Panc1 (cell line): ENCODE data around the gene BMP2K. TPM values are rescaled to one million over a fixed set of nuclear protein-coding genes. Genes with fewer than 3 reads are reported as not detected.
"Not testable (repeated sequence)": the region's sequence is repeated elsewhere in the genome, so short reads cannot be mapped to it uniquely, and the experiment has no call there.

Source experiments
- ATAC-seq: fragments of 200-7000 bp; cut with Tn5 transposase; 2 replicates; pipeline ENCODE4 v1.9.1; 2020; ENCODE audit warnings: mild to moderate bottlenecking, moderate library complexity
- BruUV-seq: library from RNA; stranded (reverse); fragments of 400-500 nt; replicated peaks from 2 replicates; lab custom pipeline; 2021; lab: Mats Ljungman, UMichigan
- CTCF ChIA-PET: fragments of 300-600 bp; sonication (Branson Sonifier 250); formaldehyde crosslinking; loops from one replicate; lab custom pipeline; 2022; ENCODE audit warnings: antibody characterized with exemption; lab: Charles Lee
- POLR2A ChIA-PET: fragments of 300-600 bp; sonication (Branson Sonifier 250); formaldehyde crosslinking; loops from one replicate; lab custom pipeline; 2022; ENCODE audit warnings: antibody characterized with exemption; lab: Charles Lee
- DNase-seq: peaks from one replicate; pipeline ENCODE4 v3.0.0-alpha.2; 2010; ENCODE audit warnings: low read depth, low spot score
- H3K27ac ChIP-seq: 2 replicates; pipeline ENCODE4 v1.5.1; 2011; ENCODE audit warnings: mild to moderate bottlenecking, low read length, inconsistent platforms
- H3K27me3 ChIP-seq: fragments of 200-500 bp; sonication (Bioruptor generic); 2 replicates; pipeline ENCODE4 v1.6.0; 2014; ENCODE audit warnings: low read length, inconsistent platforms; ENCODE audit not compliant: control insufficient read depth, insufficient read depth
- H3K36me3 ChIP-seq: fragments of 200-500 bp; sonication (Bioruptor generic); 2 replicates; pipeline ENCODE4 v1.5.1; 2014; ENCODE audit warnings: inconsistent platforms, mild to moderate bottlenecking, low read length, moderate library complexity; ENCODE audit not compliant: control insufficient read depth, insufficient read depth
- H3K4me1 ChIP-seq: 2 replicates; pipeline ENCODE4 v1.5.1; 2011; ENCODE audit warnings: inconsistent platforms, mild to moderate bottlenecking, low read length, moderate library complexity; ENCODE audit not compliant: control insufficient read depth, insufficient read depth
- H3K4me3 ChIP-seq, 2 experiments: 2 replicates each; pipeline ENCODE4 v1.5.1; 2011 to 2012; ENCODE audit warnings: low read depth in 2 of 2, low read length in 2 of 2, mild to moderate bottlenecking in 2 of 2, inconsistent platforms in 1 of 2, moderate library complexity in 1 of 2
- H3K9me3 ChIP-seq: fragments of 200-500 bp; sonication (Bioruptor generic); 2 replicates; pipeline ENCODE4 v1.5.1; 2014; ENCODE audit warnings: low read depth, mild to moderate bottlenecking, inconsistent platforms, low read length, moderate library complexity; ENCODE audit not compliant: control insufficient read depth, insufficient read depth
- POLR2AphosphoS5 ChIP-seq: IDR thresholded peaks from 2 replicates; pipeline ENCODE4 v1.6.1; 2012; ENCODE audit warnings: mild to moderate bottlenecking, low read depth, low read length, moderate library complexity
- SIN3A ChIP-seq: IDR thresholded peaks from 2 replicates; pipeline ENCODE4 v1.6.1; 2012; ENCODE audit warnings: low read depth, mild to moderate bottlenecking, low read length, moderate library complexity, borderline replicate concordance; ENCODE audit not compliant: insufficient read depth
- TCF7L2 ChIP-seq: IDR thresholded peaks from 2 replicates; pipeline ENCODE4 v1.6.1; 2011; ENCODE audit warnings: mild to moderate bottlenecking, low read depth, low read length, inconsistent platforms
- in situ Hi-C: cut with HindIII; loops from 2 replicates; pipeline ENCODE4 v1.10.0; 2016; ENCODE audit warnings: low sequenced_read_pairs, low pct_unique_long_range_greater_than_20kb
- intact Hi-C: fragments of 100-400 bp; cut with micrococcal nuclease; formaldehyde crosslinking; loops from one replicate; pipeline ENCODE4 v1.10.0; 2022; ENCODE audit not compliant: unreplicated experiment
- total RNA-seq: library from RNA; stranded (reverse); gene quantifications from one replicate; pipeline ENCODE4 v1.2.1, GENCODE V29; 2021; ENCODE audit not compliant: unreplicated experiment
- TF ChIP-seq, protein P1 (sequence below): fragments of 450-650 bp; IDR thresholded peaks from 2 replicates; pipeline ENCODE4 v1.5.1; 2017; ENCODE audit warnings: mild to moderate bottlenecking
- TF ChIP-seq, protein P2 (sequence below), 2 experiments: IDR thresholded peaks; 2 replicates each; pipeline ENCODE4 v1.6.1; 2011 to 2012; ENCODE audit warnings: low read depth in 2 of 2, control low read depth in 1 of 2, low read length in 1 of 2, mild to moderate bottlenecking in 1 of 2, moderate library complexity in 1 of 2; ENCODE audit not compliant: insufficient read depth in 1 of 2

The BMP2K gene
- total RNA-seq, 1 experiment from 2014 or later: 23.3 TPM

DNA sequence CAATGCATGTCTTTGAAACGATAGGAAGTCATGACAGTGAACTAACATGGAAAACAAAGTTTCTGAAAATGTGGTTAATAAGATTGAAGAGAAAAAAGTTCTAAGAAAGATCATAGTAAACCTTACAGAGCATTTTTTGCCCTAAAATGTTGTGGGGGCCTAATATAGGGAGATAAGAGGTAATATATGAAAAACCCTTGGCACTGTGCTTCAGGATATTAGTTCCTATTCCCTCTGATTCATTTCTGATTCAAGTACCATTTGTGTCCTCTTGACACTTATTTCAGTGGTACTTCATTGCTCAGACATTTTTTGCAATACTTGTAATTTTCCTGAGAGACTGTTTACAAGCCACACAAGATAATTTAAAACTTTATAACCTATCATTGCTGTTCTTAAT lies 128.0 kb downstream of the BMP2K start:
- Histone ChIP-seq H3K4me1 (no peaks in the 10 kb centered on the region), H3K36me3 (no peaks in the 10 kb centered on the region; the same call in 1 of the 2 replicates), H3K4me3 (no peak overlapping the region), H3K27me3 (no peaks in the 10 kb centered on the region), H3K27ac (no peak overlapping the region), H3K9me3 (no peaks in the 10 kb centered on the region)
- POLR2A ChIA-PET: no interaction called here
- no peak for ATAC-seq
- intact Hi-C loops (no loop called here), in situ Hi-C loops (no loop called here)
- no TSS peak for BruUV-seq
- no peak for DNase-seq
- CTCF ChIA-PET: no interaction called here
- TF ChIP-seq TCF7L2 (no peak), SIN3A (no peak), POLR2AphosphoS5 (no peak)
- TF ChIP-seq, protein P1, sequence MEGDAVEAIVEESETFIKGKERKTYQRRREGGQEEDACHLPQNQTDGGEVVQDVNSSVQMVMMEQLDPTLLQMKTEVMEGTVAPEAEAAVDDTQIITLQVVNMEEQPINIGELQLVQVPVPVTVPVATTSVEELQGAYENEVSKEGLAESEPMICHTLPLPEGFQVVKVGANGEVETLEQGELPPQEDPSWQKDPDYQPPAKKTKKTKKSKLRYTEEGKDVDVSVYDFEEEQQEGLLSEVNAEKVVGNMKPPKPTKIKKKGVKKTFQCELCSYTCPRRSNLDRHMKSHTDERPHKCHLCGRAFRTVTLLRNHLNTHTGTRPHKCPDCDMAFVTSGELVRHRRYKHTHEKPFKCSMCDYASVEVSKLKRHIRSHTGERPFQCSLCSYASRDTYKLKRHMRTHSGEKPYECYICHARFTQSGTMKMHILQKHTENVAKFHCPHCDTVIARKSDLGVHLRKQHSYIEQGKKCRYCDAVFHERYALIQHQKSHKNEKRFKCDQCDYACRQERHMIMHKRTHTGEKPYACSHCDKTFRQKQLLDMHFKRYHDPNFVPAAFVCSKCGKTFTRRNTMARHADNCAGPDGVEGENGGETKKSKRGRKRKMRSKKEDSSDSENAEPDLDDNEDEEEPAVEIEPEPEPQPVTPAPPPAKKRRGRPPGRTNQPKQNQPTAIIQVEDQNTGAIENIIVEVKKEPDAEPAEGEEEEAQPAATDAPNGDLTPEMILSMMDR: no peak
- TF ChIP-seq, protein P2, sequence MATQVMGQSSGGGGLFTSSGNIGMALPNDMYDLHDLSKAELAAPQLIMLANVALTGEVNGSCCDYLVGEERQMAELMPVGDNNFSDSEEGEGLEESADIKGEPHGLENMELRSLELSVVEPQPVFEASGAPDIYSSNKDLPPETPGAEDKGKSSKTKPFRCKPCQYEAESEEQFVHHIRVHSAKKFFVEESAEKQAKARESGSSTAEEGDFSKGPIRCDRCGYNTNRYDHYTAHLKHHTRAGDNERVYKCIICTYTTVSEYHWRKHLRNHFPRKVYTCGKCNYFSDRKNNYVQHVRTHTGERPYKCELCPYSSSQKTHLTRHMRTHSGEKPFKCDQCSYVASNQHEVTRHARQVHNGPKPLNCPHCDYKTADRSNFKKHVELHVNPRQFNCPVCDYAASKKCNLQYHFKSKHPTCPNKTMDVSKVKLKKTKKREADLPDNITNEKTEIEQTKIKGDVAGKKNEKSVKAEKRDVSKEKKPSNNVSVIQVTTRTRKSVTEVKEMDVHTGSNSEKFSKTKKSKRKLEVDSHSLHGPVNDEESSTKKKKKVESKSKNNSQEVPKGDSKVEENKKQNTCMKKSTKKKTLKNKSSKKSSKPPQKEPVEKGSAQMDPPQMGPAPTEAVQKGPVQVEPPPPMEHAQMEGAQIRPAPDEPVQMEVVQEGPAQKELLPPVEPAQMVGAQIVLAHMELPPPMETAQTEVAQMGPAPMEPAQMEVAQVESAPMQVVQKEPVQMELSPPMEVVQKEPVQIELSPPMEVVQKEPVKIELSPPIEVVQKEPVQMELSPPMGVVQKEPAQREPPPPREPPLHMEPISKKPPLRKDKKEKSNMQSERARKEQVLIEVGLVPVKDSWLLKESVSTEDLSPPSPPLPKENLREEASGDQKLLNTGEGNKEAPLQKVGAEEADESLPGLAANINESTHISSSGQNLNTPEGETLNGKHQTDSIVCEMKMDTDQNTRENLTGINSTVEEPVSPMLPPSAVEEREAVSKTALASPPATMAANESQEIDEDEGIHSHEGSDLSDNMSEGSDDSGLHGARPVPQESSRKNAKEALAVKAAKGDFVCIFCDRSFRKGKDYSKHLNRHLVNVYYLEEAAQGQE (IDR thresholded peaks at IDR 0.05; ENCODE audit: insufficient read depth in 1 of 2, low read depth in 2 of 2, low read length in 1 of 2): no peak

DNA sequence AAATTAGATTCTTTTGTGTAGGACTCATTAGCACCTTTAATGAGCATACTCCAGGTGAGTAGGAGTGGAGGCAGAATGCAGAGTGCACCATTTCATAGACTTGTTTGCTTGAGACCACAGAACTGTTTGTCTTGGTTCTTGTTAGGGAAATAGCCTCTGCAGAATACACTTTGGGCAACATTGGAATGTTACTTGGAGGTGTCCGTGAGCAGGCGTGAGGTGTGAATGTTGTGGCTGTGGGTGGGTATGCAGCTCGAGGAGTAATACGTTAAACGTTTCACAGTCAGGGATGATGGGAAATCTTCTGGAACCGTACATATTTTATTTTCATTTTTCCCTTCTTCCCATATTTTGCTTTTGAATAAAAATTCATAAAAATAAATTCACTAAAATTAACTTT lies 131.5 kb downstream of the BMP2K start:
- no peak for ATAC-seq
- no peaks in the 10 kb centered on the region for H3K9me3 ChIP-seq
- no peak overlapping the region for H3K4me3 ChIP-seq
- intact Hi-C loops: no loop called here
- no peak for DNase-seq
- in situ Hi-C loops: no loop called here
- H3K27me3 ChIP-seq: no peaks in the 10 kb centered on the region
- H3K36me3 ChIP-seq: peaks cover 3% of the 10 kb centered on the region; the same call in 1 of the 2 replicates
- H3K27ac ChIP-seq: no peak overlapping the region
- TF ChIP-seq SIN3A (no peak), POLR2AphosphoS5 (no peak), TCF7L2 (no peak)
- TF ChIP-seq, protein P2 (IDR thresholded peaks at IDR 0.05; ENCODE audit: insufficient read depth in 1 of 2, low read depth in 2 of 2, low read length in 1 of 2): no peak
- TF ChIP-seq, protein P1: no peak
- CTCF ChIA-PET: no interaction called here
- POLR2A ChIA-PET: no interaction called here
- no peaks in the 10 kb centered on the region for H3K4me1 ChIP-seq
- no TSS peak for BruUV-seq

DNA sequence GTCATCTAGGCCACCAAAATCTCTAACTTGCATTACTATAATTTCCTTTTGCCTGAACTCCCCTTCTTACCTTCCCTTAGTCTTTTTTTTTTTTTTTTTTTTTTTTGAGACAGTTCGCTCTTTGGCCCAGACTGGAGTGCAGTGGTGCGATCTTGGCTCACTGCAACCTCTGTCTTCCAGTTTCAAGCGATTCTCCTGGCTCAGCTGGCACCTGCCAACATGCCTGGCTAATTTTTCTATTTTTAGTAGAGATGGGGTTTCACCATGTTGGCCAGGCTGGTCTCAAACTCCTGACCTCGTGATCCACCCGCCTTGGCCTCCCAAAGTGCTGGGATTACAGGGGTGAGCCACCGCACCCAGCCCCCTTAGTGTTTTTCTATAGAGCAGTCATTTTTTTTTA lies 132.8 kb downstream of the BMP2K start:
- CTCF ChIA-PET, H3K4me3 ChIP-seq, DNase-seq, POLR2A ChIA-PET, BruUV-seq, H3K36me3 ChIP-seq, in situ Hi-C loops, H3K27ac ChIP-seq, H3K9me3 ChIP-seq, H3K4me1 ChIP-seq, H3K27me3 ChIP-seq, intact Hi-C loops, ATAC-seq: not testable (repeated sequence)
